T1000 (cell line): ENCODE results near the gene ABCA10.
"Not testable (repeated sequence)": the region's sequence is repeated elsewhere in the genome, so short reads cannot be mapped to it uniquely, and the experiment has no call there.

Source experiments
- DNase-seq: peaks from one replicate; lab custom pipeline; 2025; ENCODE audit warnings: mixed read lengths; lab: John Stamatoyannopoulos, UW

The ABCA10 gene

GRCh38 chr17:69228576-69228975, at the start of gene ABCA10:
ABCA10 (minus strand) TSS chr17:69228824; CDS start chr17:69225358, 3,466 bp downstream.
- no peak for DNase-seq

- not testable (repeated sequence) for DNase-seq
Observed at GRCh38 chr17:69276279-69276678, 47.7 kb upstream of the ABCA10 start.

GRCh38 chr17:69275751-69276150, 47.1 kb upstream of the ABCA10 start:
- DNase-seq, result no peak

GRCh38 chr17:69271023-69271422, 42.4 kb upstream of the ABCA10 start:
- DNase-seq, result no peak

- no peak for DNase-seq
Observed at GRCh38 chr17:69269131-69269998, 40.7 kb upstream of the ABCA10 start.

- DNase-seq, result no peak
Observed at GRCh38 chr17:69268543-69269014, 40.0 kb upstream of the ABCA10 start.

- no peak for DNase-seq
Observed at GRCh38 chr17:69267219-69267618, 38.6 kb upstream of the ABCA10 start.

- DNase-seq, result no peak
Observed at GRCh38 chr17:69265873-69266272, 37.2 kb upstream of the ABCA10 start.

GRCh38 chr17:69254187-69254586, 25.6 kb upstream of the ABCA10 start:
- no peak for DNase-seq

- no peak for DNase-seq
Observed at GRCh38 chr17:69250641-69251040, 22.0 kb upstream of the ABCA10 start.

GRCh38 chr17:69246726-69247375, 18.2 kb upstream of the ABCA10 start:
- DNase-seq, result no peak

- no peak for DNase-seq
Observed at GRCh38 chr17:69246202-69246601, 17.6 kb upstream of the ABCA10 start.

- DNase-seq, result no peak
Observed at GRCh38 chr17:69245617-69246016, 17.0 kb upstream of the ABCA10 start.

- no peak for DNase-seq
Observed at GRCh38 chr17:69239611-69240600, 11.3 kb upstream of the ABCA10 start.

GRCh38 chr17:69236946-69237345, 8.3 kb upstream of the ABCA10 start:
- no peak for DNase-seq

- DNase-seq, result no peak
Observed at GRCh38 chr17:69236464-69236863, 7.8 kb upstream of the ABCA10 start.

- DNase-seq, result peak; percentile 82
Observed at GRCh38 chr17:69235338-69236058, 6.9 kb upstream of the ABCA10 start.

GRCh38 chr17:69232650-69233049, 4.0 kb upstream of the ABCA10 start:
- DNase-seq, result no peak

- no peak for DNase-seq
Observed at GRCh38 chr17:69231521-69231920, 2.9 kb upstream of the ABCA10 start.

- no peak for DNase-seq
Observed at GRCh38 chr17:69230939-69231338, 2.3 kb upstream of the ABCA10 start.

- no peak for DNase-seq
Observed at GRCh38 chr17:69228018-69228417, 606 bp downstream of the ABCA10 start.
